ENCODE measurements around the gene PLCL2.

The PLCL2 gene

DNA sequence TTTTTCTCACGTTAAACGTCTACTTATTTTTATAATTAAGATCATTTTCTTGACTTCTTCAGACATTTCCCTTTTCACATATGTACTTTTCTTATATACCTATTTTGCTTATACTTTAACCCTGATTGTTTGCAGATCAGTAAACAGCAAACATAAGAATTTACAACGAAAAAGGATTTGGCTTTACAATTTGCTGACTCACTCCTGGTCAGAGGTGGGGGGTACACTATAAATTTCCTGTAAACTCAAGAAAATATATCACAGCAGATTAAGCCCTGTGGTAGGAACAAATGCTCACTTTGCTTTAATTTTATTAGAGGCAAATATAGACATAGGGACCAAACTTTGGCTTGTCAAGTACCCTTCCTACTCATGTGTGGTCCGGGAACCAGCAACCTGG, 185.0 kb downstream of the PLCL2 start:
- Histone ChIP-seq H4K20me1 (ENCODE audit: insufficient read depth, low read length) (no peaks in the 10 kb centered on the region), H3K79me2 (ENCODE audit: insufficient read depth, low read length) (no peaks in the 10 kb centered on the region), H3K36me3 (ENCODE audit: insufficient read depth, low read length) (peaks cover 8% of the 10 kb centered on the region; the same call in 1 of the 2 replicates), H3K4me3 (ENCODE audit: low read depth in 1 of 2, low read length in 2 of 2) (no peak overlapping the region), H3K4me2 (ENCODE audit: insufficient read depth, low read length) (no peak overlapping the region), H3K27me3 (ENCODE audit: insufficient read depth, low read length, poor library complexity) (no peaks in the 10 kb centered on the region), H2AFZ (ENCODE audit: low read depth, low read length) (no peak overlapping the region), H3K4me1 (ENCODE audit: insufficient read depth, low read length) (peaks cover 7% of the 10 kb centered on the region), H3K9me3 (ENCODE audit: insufficient read depth, low read length, severe bottlenecking) (no peaks in the 10 kb centered on the region), H3K9ac (ENCODE audit: low read depth, low read length) (no peak overlapping the region), H3K27ac (ENCODE audit: low read length) (no peak overlapping the region)
- TF ChIP-seq EZH2 (IDR thresholded peaks at IDR 0.05; ENCODE audit: borderline replicate concordance, low read depth, low read length, severe bottlenecking), result no peak
- TF ChIP-seq, protein P1, sequence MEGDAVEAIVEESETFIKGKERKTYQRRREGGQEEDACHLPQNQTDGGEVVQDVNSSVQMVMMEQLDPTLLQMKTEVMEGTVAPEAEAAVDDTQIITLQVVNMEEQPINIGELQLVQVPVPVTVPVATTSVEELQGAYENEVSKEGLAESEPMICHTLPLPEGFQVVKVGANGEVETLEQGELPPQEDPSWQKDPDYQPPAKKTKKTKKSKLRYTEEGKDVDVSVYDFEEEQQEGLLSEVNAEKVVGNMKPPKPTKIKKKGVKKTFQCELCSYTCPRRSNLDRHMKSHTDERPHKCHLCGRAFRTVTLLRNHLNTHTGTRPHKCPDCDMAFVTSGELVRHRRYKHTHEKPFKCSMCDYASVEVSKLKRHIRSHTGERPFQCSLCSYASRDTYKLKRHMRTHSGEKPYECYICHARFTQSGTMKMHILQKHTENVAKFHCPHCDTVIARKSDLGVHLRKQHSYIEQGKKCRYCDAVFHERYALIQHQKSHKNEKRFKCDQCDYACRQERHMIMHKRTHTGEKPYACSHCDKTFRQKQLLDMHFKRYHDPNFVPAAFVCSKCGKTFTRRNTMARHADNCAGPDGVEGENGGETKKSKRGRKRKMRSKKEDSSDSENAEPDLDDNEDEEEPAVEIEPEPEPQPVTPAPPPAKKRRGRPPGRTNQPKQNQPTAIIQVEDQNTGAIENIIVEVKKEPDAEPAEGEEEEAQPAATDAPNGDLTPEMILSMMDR (IDR thresholded peaks at IDR 0.05; ENCODE audit: borderline replicate concordance, extremely low read depth, low read length, poor library complexity, severe bottlenecking), result no peak
- ATAC-seq (ENCODE audit: insufficient read depth, low read depth), result no peak
- DNase-seq, result no peak

DNA sequence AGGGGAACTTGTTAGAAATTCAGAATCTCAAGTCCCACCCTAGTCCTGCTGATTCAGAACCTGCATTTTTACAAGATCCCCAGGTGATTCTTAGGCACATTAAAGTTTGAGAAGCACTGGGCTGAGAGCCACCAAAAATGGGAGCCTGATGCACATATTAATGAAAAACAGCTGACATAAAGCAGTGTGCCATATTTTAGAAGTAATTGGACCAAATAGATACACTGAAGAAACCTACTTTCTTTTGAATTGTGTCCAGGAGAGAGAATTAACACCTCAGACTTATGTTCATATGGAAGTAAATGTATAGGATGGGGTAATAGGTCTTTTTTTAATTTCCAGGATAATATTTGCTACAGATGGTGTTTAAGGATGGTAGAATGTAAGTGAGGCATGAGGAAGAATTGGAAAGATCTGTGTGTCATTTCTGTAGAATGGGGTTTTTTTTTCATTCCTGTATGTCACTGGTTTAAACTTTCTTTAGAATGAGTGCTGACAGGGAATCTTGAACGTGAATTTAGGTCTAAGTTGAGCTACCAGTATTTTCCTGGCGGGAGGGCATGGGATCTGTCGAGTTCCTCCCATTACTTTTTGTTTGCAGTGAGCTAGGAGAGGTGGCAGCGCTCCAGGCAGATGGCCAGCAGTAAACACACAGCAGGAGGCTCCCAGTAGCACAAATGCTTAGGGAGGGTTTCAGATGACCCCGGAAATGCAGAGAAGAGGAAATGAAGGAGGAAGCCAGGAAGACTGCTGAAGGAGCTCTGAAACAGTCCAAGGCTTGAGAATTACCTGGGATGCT, 185.6 kb downstream of the PLCL2 start:
- Histone ChIP-seq H3K27ac (ENCODE audit: low read length) (no peak overlapping the region), H2AFZ (ENCODE audit: low read depth, low read length) (no peak overlapping the region), H3K36me3 (ENCODE audit: insufficient read depth, low read length) (peaks cover 8% of the 10 kb centered on the region; the same call in 1 of the 2 replicates), H4K20me1 (ENCODE audit: insufficient read depth, low read length) (no peaks in the 10 kb centered on the region), H3K9ac (ENCODE audit: low read depth, low read length) (no peak overlapping the region), H3K9me3 (ENCODE audit: insufficient read depth, low read length, severe bottlenecking) (no peaks in the 10 kb centered on the region), H3K4me1 (ENCODE audit: insufficient read depth, low read length) (peaks cover 10% of the 10 kb centered on the region), H3K4me3 (ENCODE audit: low read depth in 1 of 2, low read length in 2 of 2) (no peak overlapping the region), H3K4me2 (ENCODE audit: insufficient read depth, low read length) (no peak overlapping the region), H3K27me3 (ENCODE audit: insufficient read depth, low read length, poor library complexity) (no peaks in the 10 kb centered on the region), H3K79me2 (ENCODE audit: insufficient read depth, low read length) (no peaks in the 10 kb centered on the region)
- TF ChIP-seq, protein P1 (IDR thresholded peaks at IDR 0.05; ENCODE audit: borderline replicate concordance, extremely low read depth, low read length, poor library complexity, severe bottlenecking), result no peak
- TF ChIP-seq EZH2 (IDR thresholded peaks at IDR 0.05; ENCODE audit: borderline replicate concordance, low read depth, low read length, severe bottlenecking), result no peak
- no peak for DNase-seq
- ATAC-seq (ENCODE audit: insufficient read depth, low read depth), result no peak

DNA sequence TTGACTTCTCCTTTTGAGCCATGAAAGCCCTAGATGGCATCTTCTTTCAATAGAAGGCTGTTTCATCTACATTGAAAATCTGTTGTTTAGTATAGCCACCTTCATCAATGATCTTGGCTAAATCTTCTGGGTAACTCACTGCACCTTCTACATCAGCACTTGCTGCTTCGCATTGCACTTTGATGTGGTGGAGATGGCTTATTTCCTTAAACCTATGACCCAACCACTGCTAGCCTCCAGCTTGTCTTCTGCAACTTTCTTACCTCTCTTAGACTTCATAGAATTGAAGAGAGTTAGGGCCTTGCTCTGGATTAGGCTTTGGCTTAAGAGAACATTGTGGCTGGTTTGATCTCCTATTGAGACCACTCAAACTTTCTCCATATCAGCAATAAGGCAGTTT, 189.8 kb downstream of the PLCL2 start:
- Histone ChIP-seq H3K27me3 (ENCODE audit: insufficient read depth, low read length, poor library complexity) (no peaks in the 10 kb centered on the region), H3K4me3 (ENCODE audit: low read depth in 1 of 2, low read length in 2 of 2) (no peak overlapping the region), H3K9me3 (ENCODE audit: insufficient read depth, low read length, severe bottlenecking) (no peaks in the 10 kb centered on the region), H3K4me2 (ENCODE audit: insufficient read depth, low read length) (no peak overlapping the region), H3K4me1 (ENCODE audit: insufficient read depth, low read length) (peaks cover 10% of the 10 kb centered on the region), H3K79me2 (ENCODE audit: insufficient read depth, low read length) (no peaks in the 10 kb centered on the region), H2AFZ (ENCODE audit: low read depth, low read length) (no peak overlapping the region), H3K36me3 (ENCODE audit: insufficient read depth, low read length) (0 out of 2 replicates have a peak, but pooled peaks cover 4% of the 10 kb centered on the region), H3K9ac (ENCODE audit: low read depth, low read length) (no peak overlapping the region), H3K27ac (ENCODE audit: low read length) (no peak overlapping the region), H4K20me1 (ENCODE audit: insufficient read depth, low read length) (no peaks in the 10 kb centered on the region)
- DNase-seq, result peak; percentile 57
- TF ChIP-seq EZH2 (IDR thresholded peaks at IDR 0.05; ENCODE audit: borderline replicate concordance, low read depth, low read length, severe bottlenecking), result no peak
- TF ChIP-seq, protein P1 (IDR thresholded peaks at IDR 0.05; ENCODE audit: borderline replicate concordance, extremely low read depth, low read length, poor library complexity, severe bottlenecking), result no peak
- ATAC-seq (ENCODE audit: insufficient read depth, low read depth), result peak; percentile 98

Measured in DND-41 (cell line).